AG04449 (cell line): ENCODE measurements around the gene VCAN.

Source experiments
- CTCF ChIA-PET: fragments of 350-600 bp; formaldehyde crosslinking; extraction: SDS; loops from one replicate; lab custom pipeline; 2021; ENCODE audit warnings: antibody characterized with exemption; lab: Yijun Ruan, JAX
- POLR2A ChIA-PET: fragments of 400-600, 350-600 bp; formaldehyde crosslinking; extraction: SDS; loops from one replicate; lab custom pipeline; 2020; ENCODE audit warnings: antibody characterized with exemption, inconsistent platforms; lab: Yijun Ruan, JAX
- DNase-seq: peaks from one replicate; pipeline ENCODE4 v3.0.0-alpha.2; 2010; ENCODE audit warnings: low read depth, low spot score
- H3K4me3 ChIP-seq: 2 replicates; pipeline ENCODE4 v1.5.1; 2011; ENCODE audit warnings: low read depth, mild to moderate bottlenecking, control low read depth, low read length
- TF ChIP-seq, protein P1 (sequence below): IDR thresholded peaks from one replicate; pipeline ENCODE4 v1.5.1; 2011; ENCODE audit warnings: mild to moderate bottlenecking, moderate library complexity, low read length, control low read depth, inconsistent platforms; ENCODE audit not compliant: insufficient read depth; ENCODE audit errors: missing control alignments

VCAN gene

GRCh38 chr5:83471405-83472212 lies at the start of gene VCAN:
Gene VCAN (plus strand): TSS chr5:83471744. CDS start chr5:83483519, 11,775 bp downstream.
- ChIA-PET CTCF (interaction anchor here (0.7 to 1.9 kb wide), 6 partner anchors 42 to 1122 kb away, joined by 3 to 6 read pairs (median 3); partner anchors contain the start of genes TMEM167A and XRCC4), POLR2A (interaction anchor here (0.9 to 1.6 kb wide), 4 partner anchors 1083 to 1136 kb away, joined by 3 to 5 read pairs (median 3); no protein-coding TSS in a partner anchor)
- peak within 1 kb of the TSS; percentile 82 for H3K4me3 ChIP-seq
- DNase-seq: no peak
- TF ChIP-seq, protein P1, sequence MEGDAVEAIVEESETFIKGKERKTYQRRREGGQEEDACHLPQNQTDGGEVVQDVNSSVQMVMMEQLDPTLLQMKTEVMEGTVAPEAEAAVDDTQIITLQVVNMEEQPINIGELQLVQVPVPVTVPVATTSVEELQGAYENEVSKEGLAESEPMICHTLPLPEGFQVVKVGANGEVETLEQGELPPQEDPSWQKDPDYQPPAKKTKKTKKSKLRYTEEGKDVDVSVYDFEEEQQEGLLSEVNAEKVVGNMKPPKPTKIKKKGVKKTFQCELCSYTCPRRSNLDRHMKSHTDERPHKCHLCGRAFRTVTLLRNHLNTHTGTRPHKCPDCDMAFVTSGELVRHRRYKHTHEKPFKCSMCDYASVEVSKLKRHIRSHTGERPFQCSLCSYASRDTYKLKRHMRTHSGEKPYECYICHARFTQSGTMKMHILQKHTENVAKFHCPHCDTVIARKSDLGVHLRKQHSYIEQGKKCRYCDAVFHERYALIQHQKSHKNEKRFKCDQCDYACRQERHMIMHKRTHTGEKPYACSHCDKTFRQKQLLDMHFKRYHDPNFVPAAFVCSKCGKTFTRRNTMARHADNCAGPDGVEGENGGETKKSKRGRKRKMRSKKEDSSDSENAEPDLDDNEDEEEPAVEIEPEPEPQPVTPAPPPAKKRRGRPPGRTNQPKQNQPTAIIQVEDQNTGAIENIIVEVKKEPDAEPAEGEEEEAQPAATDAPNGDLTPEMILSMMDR: no peak

- DNase-seq: no peak
- TF ChIP-seq, protein P1: no peak
- CTCF ChIA-PET: no interaction called here
- POLR2A ChIA-PET: no interaction called here
- H3K4me3 ChIP-seq: no peak overlapping the region
Measured at GRCh38 chr5:83422284-83422683, 49.3 kb upstream of the VCAN start.

GRCh38 chr5:83426855-83427254 lies 44.7 kb upstream of the VCAN start:
- POLR2A ChIA-PET: no interaction called here
- TF ChIP-seq, protein P1: no peak

GRCh38 chr5:83428126-83428525 lies 43.4 kb upstream of the VCAN start:
- DNase-seq: no peak
- CTCF ChIA-PET: interaction anchor here (0.7 to 5.5 kb wide), 3 partner anchors 10 to 392 kb away, joined by 3 to 47 read pairs (median 3); no protein-coding TSS in a partner anchor
- TF ChIP-seq, protein P1: no peak
- POLR2A ChIA-PET: no interaction called here
- H3K4me3 ChIP-seq: no peak overlapping the region

More at GRCh38 chr5:83426855-83427254, 44.7 kb upstream of the VCAN start:
- DNase-seq: no peak
- no peak overlapping the region for H3K4me3 ChIP-seq
- CTCF ChIA-PET: interaction anchor here (0.7 to 5.5 kb wide), 2 partner anchors 9 to 14 kb away, joined by 3 to 47 read pairs; no protein-coding TSS in a partner anchor

DNA sequence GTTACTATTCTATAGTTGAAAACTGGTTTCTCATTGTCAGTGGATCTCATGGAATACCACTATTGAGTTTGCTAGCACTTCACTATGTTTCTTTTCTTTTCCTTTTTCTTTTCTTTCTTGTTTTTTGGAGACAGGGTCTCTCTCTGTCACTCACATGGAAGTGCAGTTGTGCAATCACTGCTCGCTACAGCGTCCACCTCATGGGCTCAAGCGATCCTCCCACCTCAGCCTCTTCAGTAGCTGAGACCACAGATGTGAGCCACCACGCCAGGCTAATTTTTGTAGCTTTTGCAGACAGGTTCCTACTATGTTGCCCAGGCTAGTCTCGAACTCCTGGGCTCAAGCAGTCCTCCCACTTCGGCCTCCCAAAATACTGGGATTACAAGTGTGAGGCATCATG lies 42.7 kb upstream of the VCAN start:
- POLR2A ChIA-PET: no interaction called here
- no peak overlapping the region for H3K4me3 ChIP-seq
- CTCF ChIA-PET: interaction anchor here (0.9 to 5.5 kb wide), 15 partner anchors 11 to 788 kb away, joined by 3 to 47 read pairs (median 4); no protein-coding TSS in a partner anchor
- no peak for DNase-seq
- TF ChIP-seq, protein P1: no peak
